NCI-H446 (cell line): Measurements from ENCODE around the gene GLDC.
"Not testable (repeated sequence)": the region's sequence is repeated elsewhere in the genome, so short reads cannot be mapped to it uniquely, and the experiment has no call there.

Source experiments
- DNase-seq, 2 experiments: peaks; one replicate each; lab custom pipeline; 2025; lab: John Stamatoyannopoulos, UW

The GLDC gene

DNA sequence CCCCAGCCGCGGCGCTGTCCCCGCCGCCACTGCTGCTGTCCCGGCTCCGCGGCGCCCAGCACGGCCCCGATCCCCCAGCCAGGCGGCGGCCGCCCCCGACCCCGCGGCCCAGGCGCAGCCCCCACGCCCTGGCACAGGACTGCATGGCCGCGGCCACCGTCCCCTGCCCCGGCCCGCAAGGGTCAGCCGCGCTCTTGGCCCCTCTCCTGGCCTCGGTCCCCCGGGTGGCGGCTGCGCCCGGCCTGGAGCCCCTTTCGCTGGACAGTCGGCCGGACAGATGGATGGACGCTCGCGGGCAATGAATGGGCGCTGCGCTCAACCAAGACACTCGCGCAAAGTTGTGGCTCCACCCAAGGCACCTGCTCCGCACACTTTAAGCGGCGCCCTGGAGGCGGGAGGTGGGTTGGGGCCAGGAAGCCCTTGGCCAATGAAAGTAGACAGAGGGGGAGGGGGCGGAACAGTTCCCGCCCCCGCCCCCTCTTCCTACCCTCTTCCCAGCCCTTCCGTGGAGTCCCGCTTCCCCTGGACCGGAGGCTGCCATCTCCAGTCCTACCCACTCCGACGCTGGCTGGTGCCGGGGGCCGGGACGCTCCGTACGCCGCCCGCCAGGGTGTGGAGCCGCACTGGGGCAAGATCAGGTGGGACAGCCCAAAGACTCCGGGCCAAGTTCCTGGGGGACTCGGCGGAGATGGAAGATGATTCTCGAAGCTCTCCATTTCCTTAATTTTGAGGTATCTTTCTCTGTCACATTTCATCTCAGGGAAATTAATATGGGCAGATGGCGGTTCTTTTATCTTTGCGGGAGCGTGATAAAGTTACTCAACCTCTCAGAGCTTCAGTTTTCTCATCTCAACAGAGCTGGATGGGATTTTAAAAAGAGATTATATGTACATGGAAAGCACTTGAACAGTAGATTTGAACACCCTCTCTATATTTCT, at the start of gene GLDC:
GLDC (minus strand) TSS at position 375 of the 938 bp plus-strand sequence; CDS start at position 145, 230 bp downstream.
- DNase-seq = peak; percentile 91 to 98

GRCh38 chr9:6692881-6693361, 47.4 kb upstream of the GLDC start:
- no peak for DNase-seq

DNA sequence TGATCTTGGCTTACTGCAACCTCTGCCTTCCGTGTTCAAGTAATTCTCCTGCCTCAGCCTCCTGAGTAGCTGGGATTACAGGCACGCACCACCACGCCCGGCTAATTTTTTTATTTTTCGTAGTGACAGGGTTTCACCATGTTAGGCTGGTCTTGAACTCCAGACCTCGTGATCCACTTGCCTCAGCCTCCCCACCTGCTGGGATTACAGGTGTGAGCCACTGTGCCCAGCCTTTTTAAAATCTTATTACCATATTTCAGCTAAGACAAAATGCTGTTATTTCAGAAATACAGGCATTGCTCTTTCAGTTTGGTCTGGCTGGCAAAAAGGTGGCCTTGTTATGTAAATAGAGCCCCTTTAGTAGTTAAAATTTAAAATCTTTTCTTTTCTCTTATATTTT, 46.9 kb upstream of the GLDC start:
- no peak for DNase-seq

DNA sequence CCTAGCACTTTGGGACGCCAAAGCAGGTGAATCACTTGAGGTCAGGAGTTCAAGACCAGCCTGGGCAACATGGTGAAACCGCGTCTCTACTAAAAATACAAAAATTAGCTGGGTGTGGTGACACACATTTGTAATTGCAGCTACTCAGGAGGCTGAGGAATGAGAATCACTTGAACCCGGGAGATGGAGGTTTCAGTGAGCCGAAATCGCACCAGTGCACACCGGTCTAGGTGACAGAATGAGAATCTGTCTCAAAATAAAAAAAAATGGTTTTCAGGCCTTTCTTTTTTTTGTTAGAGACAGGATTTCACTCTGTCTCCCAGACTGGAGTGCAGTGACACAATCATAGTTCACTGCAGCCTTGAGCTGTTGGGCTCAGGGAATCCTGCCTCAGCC, 45.1 kb upstream of the GLDC start:
- not testable (repeated sequence) for DNase-seq

DNA sequence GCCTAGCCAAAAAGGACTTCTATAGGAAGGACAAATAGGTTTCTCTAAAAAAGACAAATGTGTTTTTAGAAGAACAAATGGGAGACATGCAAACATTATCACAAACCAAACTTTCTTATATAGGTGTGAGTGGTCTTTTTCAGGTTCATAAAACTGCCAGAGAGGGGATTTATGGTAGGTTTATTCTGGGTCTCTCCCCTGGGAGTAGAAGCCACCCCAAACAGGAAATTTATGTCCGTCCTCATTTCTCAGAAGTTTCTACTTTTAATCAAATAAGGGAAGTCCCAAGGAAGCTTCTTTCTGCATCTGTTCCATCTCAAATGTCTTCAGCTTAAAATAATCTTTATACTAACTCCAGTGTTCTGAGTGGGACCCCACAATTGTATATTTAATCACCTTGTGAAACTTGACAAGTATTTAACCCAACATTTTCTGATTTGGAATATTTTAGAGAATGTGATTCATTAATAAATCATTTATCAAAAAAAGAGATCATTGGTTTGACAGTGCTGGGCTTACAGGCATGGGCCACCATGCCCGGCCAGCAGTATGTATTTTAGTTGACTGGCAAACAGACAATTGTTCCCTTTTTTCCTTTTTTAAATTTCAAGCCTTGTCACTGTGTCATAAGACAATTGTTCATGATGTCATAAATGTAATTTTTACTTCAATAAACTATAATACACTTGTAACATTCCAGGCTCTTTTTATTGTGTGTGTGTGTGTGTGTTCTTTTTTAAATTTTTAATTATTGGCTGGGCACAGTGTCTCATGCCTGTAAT, 44.6 kb upstream of the GLDC start:
- no peak for DNase-seq

GRCh38 chr9:6687180-6687579, 41.7 kb upstream of the GLDC start:
- no peak for DNase-seq

DNA sequence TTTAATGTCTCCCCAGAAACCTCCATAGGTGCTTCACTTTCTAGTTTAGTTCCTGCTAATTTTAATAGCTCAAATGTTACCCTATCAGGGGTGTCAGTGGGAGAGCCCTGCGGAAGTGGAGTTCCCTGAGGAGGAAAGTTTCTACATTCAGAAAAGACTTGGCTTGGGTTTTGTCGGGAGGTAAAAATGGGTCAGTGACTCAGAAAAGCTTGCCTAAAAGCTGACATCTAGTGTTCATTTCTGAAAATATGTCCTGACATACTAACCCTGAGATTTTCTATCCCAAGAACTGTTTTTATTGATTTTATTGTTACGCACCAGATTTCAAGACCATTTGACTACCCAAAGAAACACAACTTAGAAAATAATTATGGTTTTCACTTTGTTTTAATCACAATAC, 40.9 kb upstream of the GLDC start:
- DNase-seq = peak; percentile 16 to 50

DNA sequence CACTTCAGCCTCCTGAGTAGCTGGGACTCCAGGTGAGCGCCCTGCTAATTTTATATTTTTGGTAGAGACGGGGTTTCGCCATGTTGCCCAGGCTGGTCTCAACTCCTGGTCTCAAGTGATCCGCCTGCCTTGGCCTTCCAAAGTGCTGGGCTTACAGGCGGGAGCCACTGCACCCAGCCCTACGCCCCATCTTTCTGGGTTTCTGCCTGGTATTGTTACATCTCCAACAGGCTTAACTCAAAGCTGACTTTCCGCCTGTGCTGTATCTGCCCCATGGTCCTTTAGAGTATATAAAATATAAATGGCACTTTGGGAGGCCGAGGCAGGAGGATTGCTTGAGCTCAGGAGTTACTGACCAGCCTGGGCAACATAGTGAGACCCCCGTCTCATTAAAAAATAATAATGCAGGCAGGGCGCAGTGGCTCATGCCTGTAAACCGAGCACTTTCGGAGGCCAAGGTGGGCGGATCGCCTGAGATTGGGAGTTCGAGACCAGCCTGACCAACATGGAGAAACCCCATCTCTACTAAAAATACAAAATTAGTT, 36.5 kb upstream of the GLDC start:
- DNase-seq = no peak

DNA sequence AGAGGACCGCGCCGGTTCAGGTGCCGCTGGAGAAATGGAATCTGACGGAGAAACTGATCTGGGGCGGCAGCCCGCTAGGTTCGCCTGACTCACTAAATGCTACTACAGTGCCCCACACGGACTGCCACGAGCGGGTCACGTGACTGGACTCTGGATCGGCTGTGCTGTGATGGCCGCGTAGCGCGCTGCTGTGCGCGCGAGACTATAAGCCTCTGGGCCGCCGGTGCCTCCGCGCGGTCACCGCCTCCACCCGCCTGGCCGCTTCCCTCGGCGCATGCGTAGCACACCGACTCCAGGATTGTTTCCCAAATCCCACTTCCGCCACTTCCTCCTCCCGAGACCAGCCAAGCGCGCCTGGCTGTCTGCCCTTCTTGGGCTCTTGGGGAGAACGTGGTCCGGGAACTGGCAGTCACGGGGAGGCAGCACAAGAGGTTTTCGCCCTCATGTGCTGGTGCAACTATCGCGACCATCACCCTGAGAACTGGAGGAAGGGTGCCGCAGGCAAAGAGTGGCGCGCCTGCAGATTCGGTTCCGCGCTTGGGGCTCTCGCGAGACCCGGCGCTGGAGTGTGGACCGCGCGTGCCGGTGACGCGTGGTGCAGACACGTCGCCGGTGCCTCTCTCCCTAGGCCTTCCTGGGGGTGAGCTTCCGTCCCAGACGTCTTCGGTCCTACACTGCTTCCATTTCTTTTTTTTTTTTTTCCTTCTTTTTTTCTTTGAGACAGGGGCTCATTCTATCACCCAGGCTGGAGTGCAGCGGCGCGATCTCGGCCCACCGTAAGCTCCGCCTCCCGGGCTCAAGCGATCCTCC, 35.8 kb upstream of the GLDC start:
- peak; percentile 100 for DNase-seq

DNA sequence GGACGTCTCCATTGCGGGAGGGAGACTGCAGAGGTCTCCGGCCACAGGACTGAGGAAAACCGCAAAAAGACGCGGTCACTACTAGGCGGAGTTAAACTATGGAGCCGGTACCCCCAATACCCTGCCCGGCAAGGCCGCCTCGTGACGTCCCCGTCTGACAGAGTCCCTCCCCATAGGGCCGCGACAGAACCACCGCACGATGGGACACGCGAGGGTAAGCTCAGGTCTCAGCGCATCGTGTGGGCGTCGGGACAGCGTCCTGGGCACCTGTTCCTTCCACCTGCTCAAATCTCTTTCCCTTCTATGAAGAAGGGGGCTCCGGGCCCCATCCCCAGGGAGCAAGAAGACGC, 35.2 kb upstream of the GLDC start:
- peak; percentile 88 for DNase-seq

- no peak for DNase-seq
These were observed 32.3 kb upstream of the GLDC start for GRCh38 chr9:6677803-6678202.

DNA sequence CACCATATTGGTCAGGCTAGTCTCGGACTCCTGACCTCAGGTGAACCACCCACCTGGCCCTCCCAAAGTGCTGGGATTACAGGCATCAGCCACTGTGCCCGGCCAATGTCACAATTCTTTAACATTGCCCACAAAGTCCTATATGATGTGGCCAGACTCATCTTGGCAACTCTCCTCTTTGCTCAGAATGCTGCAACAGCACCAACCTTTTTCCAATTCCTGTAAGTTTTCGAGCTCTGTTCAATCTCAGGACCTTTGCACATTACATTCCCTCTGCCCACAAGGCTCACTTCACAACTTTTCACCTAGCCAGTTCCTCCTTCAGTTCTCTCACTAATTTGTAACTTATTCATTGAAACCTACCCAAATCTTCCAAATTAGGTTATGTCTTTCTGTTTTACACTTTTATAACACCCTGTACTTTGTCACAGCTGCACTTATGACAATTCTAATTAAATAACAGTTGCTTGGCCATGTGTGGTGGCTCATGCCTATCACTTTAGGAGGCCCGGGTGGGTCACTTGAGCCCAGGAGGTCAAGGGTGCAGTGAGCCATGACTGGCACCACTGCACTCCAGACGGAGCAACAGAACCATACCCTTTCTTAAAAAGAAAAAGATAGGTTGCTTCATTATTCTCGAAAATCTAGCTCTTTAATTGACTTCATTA, 30.9 kb upstream of the GLDC start:
- DNase-seq = no peak

- DNase-seq = no peak
These were observed 29.7 kb upstream of the GLDC start for GRCh38 chr9:6675268-6675667.

DNA sequence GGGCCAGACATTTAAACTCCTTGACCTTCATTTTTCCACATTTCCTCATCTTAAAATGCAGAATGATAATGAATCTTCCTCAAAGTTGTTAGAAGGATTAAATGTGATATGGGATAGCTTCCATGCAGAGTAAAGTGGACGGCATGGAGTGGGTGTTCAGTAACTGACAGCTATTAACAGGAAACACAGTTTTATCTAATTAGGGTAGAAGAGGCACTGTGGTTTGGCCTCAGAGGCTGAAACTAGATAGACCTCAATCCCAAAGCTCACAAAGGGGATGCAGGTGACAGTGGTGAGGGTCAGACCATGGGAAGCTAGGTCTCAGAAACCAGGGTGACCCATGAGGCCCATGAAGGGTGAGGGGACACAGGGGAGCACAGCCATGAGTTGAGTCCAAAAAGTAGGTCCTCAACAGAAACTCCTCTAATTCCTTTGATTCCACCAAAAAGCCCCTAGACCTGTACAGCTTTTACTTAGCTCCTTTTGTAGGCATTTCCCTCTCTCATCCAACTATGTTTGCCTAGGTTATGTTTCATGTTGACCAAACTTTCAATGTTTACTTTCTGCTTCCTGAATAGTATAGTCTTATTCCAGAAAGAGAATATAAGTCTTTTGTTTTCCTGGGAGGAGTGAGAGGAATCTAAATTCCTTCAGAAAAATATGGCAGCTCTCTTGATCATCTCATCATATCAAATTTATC, 27.9 kb upstream of the GLDC start:
- no peak for DNase-seq

- DNase-seq = no peak
These were observed 26.6 kb upstream of the GLDC start for GRCh38 chr9:6672118-6672517.

DNA sequence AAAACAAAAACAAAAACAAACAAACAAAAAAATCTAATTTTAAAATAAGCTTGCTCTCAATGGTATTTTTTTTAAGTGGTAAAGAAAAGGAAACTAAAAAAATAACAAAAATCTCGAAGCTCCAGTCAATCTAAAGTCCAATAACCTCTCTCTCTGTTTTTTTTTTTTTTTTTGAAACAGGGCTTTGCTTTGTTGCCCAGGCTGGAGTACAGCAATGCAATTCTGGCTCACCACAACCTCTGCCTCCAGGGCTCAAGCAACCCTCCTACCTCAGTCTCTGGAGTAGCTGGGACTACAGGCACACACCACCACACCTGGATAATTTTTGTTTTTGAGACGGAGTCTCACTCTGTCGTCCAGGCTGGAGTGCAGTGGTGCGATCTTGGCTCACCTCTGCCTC, 25.9 kb upstream of the GLDC start:
- no peak for DNase-seq

GRCh38 chr9:6669881-6670280, 24.4 kb upstream of the GLDC start:
- DNase-seq = no peak

DNA sequence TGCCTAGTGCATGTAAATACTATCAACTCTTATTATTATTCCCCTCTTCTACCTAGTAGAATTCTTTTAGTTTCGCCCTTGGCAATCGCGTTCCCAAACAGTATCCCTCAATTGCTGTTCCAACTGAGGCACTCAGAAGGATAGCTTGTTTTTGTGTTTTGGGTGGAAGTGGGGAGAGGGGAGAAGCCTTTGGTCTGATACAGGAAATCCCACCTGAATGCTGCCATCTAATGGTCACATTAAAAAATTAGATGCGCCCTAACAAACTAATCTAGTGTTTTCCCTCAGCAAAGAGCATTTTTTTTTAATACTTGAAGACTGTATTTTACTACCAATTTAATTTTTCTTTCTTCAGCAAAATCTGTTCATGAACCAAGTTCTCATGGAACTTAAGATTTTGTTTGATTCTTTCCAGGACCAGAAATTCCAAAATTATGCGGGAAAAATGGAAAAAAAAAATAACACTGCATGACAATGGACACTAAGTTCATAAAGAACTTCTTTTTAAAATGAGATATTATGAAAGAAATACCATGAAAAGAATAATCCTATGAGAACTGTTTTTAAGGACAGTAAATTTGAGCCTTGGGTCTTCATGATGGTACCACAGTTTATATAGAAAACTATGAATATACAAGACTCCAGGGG, 22.2 kb upstream of the GLDC start:
- peak; percentile 39 to 70 for DNase-seq

- no peak for DNase-seq
These were observed 21.6 kb upstream of the GLDC start for GRCh38 chr9:6667080-6667479.

DNA sequence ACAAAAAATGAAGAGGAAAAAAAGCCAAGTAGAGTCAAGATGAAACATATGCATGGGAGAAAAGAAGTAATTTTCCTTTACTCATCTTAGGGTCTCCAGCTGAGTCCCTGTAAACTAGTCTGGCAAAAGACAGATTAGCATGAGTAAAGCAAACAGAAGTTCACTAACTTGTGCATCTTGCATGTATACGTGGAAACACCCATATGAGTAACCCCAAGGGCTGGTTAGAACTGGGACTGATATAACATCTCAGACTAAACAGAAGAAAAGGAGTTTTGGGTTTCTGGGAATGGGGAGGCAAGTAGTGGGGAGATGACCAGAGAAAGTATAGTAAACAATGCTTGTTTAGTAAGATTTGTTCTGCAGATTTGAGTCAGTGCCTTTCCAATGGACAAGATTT, 20.1 kb upstream of the GLDC start:
- no peak for DNase-seq
